ENCODE measurements around the gene NDUFB3. TPM values are rescaled to one million over a fixed set of nuclear protein-coding genes. Genes with fewer than 3 reads are reported as not detected.

The NDUFB3 gene
- total RNA-seq, 1 donor from 2014 or later: 115 TPM

- peaks cover 55% of the 10 kb centered on the region for H4K20me1 ChIP-seq (ENCODE audit: insufficient read depth, low read length)
- no peak for FAIRE-seq
- H3K27ac Mint-ChIP-seq (ENCODE audit: unreplicated experiment): no peak overlapping the region
Measured at GRCh38 chr2:201064797-201065329, 6.9 kb upstream of the NDUFB3 start.

GRCh38 chr2:201070948-201071478 lies 788 bp upstream of the NDUFB3 start:
- peak overlapping the region; percentile 98 for H2AFZ ChIP-seq (ENCODE audit: low read depth, low read length)
- peaks cover 8% of the 10 kb centered on the region for H3K4me1 Mint-ChIP-seq (ENCODE audit: low read depth, unreplicated experiment)

More at GRCh38 chr2:201064797-201065329, 6.9 kb upstream of the NDUFB3 start:
- H3K9ac ChIP-seq (ENCODE audit: low read length): no peak overlapping the region
- H3K4me2 ChIP-seq (ENCODE audit: low read length): no peak overlapping the region
- Mint-ChIP-seq H3K4me3 (ENCODE audit: unreplicated experiment) (no peak overlapping the region), H3K4me1 (ENCODE audit: low read depth, unreplicated experiment) (peaks cover 4% of the 10 kb centered on the region), H3K9me3 (ENCODE audit: unreplicated experiment) (no peaks in the 10 kb centered on the region), H3K27me3 (ENCODE audit: low read depth, unreplicated experiment) (no peaks in the 10 kb centered on the region), H3K36me3 (ENCODE audit: low read depth, unreplicated experiment) (peaks cover 7% of the 10 kb centered on the region)
- H3K27me3 ChIP-seq (ENCODE audit: insufficient read depth, low read length): no peaks in the 10 kb centered on the region
- no peak for DNase-seq (ENCODE audit: low read depth)
- no peak overlapping the region for H3K27ac ChIP-seq (ENCODE audit: low read depth, low read length)
- H3K4me3 ChIP-seq (ENCODE audit: insufficient read depth, low read depth, low read length): no peak overlapping the region
- no peaks in the 10 kb centered on the region for H3K36me3 ChIP-seq (ENCODE audit: insufficient read depth, low read length)
- TF ChIP-seq EZH2 (IDR thresholded peaks at IDR 0.05; ENCODE audit: insufficient read depth, low read length) (no peak), CTCF (IDR thresholded peaks at IDR 0.05; ENCODE audit: insufficient read depth, low read depth, low read length) (no peak)
- H3K4me1 ChIP-seq (ENCODE audit: insufficient read depth, low read length): no peaks in the 10 kb centered on the region
- H2AFZ ChIP-seq (ENCODE audit: low read depth, low read length): no peak overlapping the region
- no peaks in the 10 kb centered on the region for H3K9me3 ChIP-seq (ENCODE audit: insufficient read depth, low read depth, low read length)
- peaks cover 84% of the 10 kb centered on the region for H3K79me2 ChIP-seq (ENCODE audit: insufficient read depth, low read length)

More at GRCh38 chr2:201070948-201071478, 788 bp upstream of the NDUFB3 start:
- Histone ChIP-seq H4K20me1 (ENCODE audit: insufficient read depth, low read length) (peaks cover 28% of the 10 kb centered on the region), H3K4me3 (ENCODE audit: insufficient read depth, low read depth, low read length) (peak overlapping the region; percentile 97), H3K4me2 (ENCODE audit: low read length) (peak overlapping the region; percentile 91), H3K36me3 (ENCODE audit: insufficient read depth, low read length) (no peaks in the 10 kb centered on the region), H3K4me1 (ENCODE audit: insufficient read depth, low read length) (peaks cover 5% of the 10 kb centered on the region), H3K9ac (ENCODE audit: low read length) (peak overlapping the region; percentile 96), H3K9me3 (ENCODE audit: insufficient read depth, low read depth, low read length) (no peaks in the 10 kb centered on the region), H3K27me3 (ENCODE audit: insufficient read depth, low read length) (no peaks in the 10 kb centered on the region), H3K79me2 (ENCODE audit: insufficient read depth, low read length) (peaks cover 93% of the 10 kb centered on the region), H3K27ac (ENCODE audit: low read depth, low read length) (peak overlapping the region; percentile 98)
- no peak for DNase-seq (ENCODE audit: low read depth)
- no peaks in the 10 kb centered on the region for H3K27me3 Mint-ChIP-seq (ENCODE audit: low read depth, unreplicated experiment)
- peak overlapping the region; percentile 100 for H3K4me3 Mint-ChIP-seq (ENCODE audit: unreplicated experiment)
- H3K36me3 Mint-ChIP-seq (ENCODE audit: low read depth, unreplicated experiment): no peaks in the 10 kb centered on the region
- H3K27ac Mint-ChIP-seq (ENCODE audit: unreplicated experiment): peak overlapping the region; percentile 98
- H3K9me3 Mint-ChIP-seq (ENCODE audit: unreplicated experiment): no peaks in the 10 kb centered on the region
- FAIRE-seq: no peak
- no peak for TF ChIP-seq EZH2 (IDR thresholded peaks at IDR 0.05; ENCODE audit: insufficient read depth, low read length)
- no peak for TF ChIP-seq CTCF (IDR thresholded peaks at IDR 0.05; ENCODE audit: insufficient read depth, low read depth, low read length)
